ENCODE measurements around the gene MARCHF9.
"Not testable (repeated sequence)": the region's sequence is repeated elsewhere in the genome, so short reads cannot be mapped to it uniquely, and the experiment has no call there.

The MARCHF9 gene

GRCh38 chr12:57754411-57755193 lies at the start of gene MARCHF9:
Gene MARCHF9, plus strand, starts transcription at chr12:57755103. Its CDS starts 426 bp downstream, at chr12:57755529.
- DNase-seq (ENCODE audit: extremely low read depth in 1 of 2, low read depth in 1 of 2) = peak in 1 of 2 donors; percentile 87

GRCh38 chr12:57707250-57707649 lies 47.7 kb upstream of the MARCHF9 start:
- DNase-seq (ENCODE audit: extremely low read depth in 1 of 2, low read depth in 1 of 2) = no peak

DNA sequence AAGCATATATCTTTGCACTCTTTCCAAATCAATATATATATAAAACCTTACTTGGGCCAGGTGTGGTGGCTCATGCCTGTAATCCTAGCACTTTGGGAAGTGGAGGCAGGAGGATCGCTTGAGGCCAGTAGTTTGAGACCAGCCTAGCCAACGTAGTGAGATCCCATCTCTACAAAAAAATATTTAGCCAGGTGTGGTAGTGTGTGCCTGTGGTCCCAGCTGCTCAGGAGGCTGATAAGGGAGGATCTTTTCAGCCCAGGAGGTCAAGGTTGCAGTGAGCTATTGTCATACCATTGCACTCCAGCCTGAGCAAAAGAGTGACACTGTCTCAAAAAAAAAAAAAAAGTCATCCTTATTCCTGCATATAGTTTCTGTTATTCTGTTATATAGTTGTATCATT lies 46.6 kb upstream of the MARCHF9 start:
- no peak for DNase-seq (ENCODE audit: extremely low read depth in 1 of 2, low read depth in 1 of 2)

GRCh38 chr12:57712701-57713100 lies 42.2 kb upstream of the MARCHF9 start:
- DNase-seq (ENCODE audit: extremely low read depth in 1 of 2, low read depth in 1 of 2) = no peak

GRCh38 chr12:57713209-57713608 lies 41.7 kb upstream of the MARCHF9 start:
- DNase-seq (ENCODE audit: extremely low read depth in 1 of 2, low read depth in 1 of 2) = no peak

DNA sequence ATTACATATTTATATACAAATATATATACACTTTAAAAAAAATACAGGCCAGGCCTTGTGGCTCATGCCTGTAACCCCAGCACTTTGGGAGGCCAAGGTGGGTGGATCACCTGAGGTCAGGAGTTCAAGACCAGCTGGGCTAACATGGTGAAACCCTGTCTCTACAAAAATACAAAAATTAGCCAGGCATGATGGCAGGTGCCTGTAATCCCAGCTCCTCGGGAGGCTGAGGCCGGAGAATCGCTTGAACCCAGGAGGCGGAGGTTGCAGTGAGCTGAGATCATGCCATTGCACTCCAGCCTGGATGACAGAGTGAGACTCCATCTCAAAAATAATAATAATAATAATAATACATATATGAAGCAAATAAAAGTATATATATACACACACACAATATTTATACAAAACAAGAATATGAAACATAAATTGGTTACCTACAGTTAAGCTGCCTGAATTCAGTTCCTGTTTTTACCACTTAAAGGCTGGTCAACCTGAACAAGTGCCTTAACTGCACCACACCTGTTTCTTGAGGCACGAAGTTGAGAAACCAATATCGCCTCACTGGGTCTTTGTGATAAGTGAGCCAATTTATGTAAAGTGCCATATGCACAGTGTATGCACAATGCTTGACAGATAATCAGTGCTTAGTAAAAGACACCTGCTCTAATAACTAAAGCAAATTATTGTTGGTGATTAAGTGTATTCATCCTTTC lies 39.7 kb upstream of the MARCHF9 start:
- not testable (repeated sequence) for DNase-seq (ENCODE audit: extremely low read depth in 1 of 2, low read depth in 1 of 2)

DNA sequence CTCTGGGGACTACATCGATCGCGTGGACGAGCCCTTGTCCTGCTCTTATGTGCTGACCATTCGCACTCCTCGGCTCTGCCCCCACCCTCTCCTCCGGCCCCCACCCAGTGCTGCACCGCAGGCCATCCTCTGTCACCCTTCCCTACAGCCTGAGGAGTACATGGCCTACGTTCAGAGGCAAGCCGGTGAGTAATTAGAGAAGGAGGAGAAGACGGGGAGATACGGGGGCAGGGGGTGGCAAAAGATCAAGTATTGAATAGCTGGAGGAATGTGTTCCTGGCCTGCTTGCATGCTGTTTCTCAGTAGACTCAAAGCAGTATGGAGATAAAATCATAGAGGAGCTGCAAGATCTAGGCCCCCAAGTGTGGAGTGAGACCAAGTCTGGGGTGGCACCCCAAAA lies 39.1 kb upstream of the MARCHF9 start:
- DNase-seq (ENCODE audit: extremely low read depth in 1 of 2, low read depth in 1 of 2) = no peak

GRCh38 chr12:57716305-57716704 lies 38.6 kb upstream of the MARCHF9 start:
- DNase-seq (ENCODE audit: extremely low read depth in 1 of 2, low read depth in 1 of 2) = no peak

DNA sequence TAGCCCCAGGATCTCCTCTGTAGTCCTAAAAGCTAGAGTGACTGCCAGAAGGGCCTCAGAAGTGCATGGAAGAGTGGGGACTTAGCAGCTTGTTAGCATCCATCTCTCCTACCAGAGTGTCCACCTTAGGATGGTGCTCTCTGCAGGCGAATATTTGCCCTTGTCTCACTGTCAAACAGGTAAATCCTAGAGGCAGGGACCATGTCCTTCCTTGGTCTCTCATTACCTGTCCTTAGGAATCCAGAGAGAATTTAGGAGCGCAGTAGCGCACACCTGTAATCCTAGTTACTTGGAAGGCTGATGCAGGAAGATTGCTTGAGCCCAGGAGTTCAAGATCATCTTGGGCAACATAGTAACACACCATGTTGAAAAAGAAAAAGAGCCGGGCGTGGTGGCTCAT lies 37.8 kb upstream of the MARCHF9 start:
- no peak for DNase-seq (ENCODE audit: extremely low read depth in 1 of 2, low read depth in 1 of 2)

GRCh38 chr12:57717846-57718640 lies 36.9 kb upstream of the MARCHF9 start:
- DNase-seq (ENCODE audit: extremely low read depth in 1 of 2, low read depth in 1 of 2) = no peak

DNA sequence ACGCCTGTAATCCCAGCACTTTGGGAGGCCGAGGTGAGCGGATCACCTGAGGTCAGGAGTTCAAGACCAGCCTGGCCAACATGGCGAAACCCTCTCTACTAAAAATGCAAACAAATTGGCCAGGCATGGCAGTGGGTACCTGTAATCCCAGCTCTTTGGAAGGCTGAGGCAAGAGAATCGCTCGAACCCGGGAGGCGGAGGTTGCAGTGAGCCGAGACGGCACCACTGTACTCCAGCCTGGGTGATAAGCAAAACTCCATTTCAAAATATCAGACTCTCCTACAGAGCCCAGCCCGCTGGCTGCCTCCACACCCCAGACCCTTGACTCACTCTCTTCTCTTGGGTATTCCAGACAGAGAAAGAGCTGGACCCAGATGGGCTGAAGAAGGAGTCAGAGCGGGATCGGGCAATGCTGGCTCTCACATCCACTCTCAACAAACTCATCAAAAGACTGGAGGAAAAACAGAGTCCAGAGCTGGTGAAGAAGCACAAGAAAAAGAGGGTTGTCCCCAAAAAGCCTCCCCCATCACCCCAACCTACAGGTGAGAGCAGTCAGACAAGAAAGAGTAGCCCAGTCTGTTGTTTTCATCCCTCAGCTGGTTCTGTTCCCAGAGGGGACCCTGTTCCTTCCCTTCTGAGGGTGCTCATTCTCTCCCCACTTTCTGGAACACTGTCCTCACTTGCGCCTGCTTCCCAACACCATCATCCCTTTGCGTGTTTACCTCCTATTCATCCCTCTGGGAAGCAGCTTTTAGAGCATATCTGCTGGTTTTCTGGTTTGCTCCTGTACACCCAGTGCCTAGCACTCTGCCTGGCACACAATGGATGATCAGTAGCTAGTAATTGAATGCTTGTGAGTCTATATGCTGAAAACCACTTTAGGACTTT lies 36.0 kb upstream of the MARCHF9 start:
- no peak for DNase-seq (ENCODE audit: extremely low read depth in 1 of 2, low read depth in 1 of 2)

GRCh38 chr12:57719777-57720605 lies 34.9 kb upstream of the MARCHF9 start:
- no peak for DNase-seq (ENCODE audit: extremely low read depth in 1 of 2, low read depth in 1 of 2)

DNA sequence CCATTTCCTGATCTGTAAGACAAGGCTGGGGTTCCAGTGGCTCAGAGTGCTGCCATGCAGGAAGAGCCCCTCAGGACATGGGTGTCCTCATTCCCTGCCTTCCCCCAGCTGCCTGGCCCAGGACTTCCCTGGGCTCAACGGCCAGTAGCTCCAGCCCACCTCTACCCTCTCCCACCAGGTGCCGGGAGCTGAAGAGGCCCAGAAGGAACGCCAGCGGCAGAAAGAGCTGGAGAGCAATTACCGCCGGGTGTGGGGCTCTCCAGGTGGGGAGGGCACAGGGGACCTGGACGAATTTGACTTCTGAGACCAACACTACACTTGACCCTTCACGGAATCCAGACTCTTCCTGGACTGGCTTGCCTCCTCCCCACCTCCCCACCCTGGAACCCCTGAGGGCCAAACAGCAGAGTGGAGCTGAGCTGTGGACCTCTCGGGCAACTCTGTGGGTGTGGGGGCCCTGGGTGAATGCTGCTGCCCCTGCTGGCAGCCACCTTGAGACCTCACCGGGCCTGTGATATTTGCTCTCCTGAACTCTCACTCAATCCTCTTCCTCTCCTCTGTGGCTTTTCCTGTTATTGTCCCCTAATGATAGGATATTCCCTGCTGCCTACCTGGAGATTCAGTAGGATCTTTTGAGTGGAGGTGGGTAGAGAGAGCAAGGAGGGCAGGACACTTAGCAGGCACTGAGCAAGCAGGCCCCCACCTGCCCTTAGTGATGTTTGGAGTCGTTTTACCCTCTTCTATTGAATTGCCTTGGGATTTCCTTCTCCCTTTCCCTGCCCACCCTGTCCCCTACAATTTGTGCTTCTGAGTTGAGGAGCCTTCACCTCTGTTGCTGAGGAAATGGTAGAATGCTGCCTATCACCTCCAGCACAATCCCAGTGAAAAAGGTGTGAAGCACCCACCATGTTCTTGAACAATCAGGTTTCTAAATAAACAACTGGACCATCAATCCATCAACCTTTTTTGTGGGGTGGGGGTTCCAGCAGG lies 34.0 kb upstream of the MARCHF9 start:
- DNase-seq (ENCODE audit: extremely low read depth in 1 of 2, low read depth in 1 of 2) = no peak

DNA sequence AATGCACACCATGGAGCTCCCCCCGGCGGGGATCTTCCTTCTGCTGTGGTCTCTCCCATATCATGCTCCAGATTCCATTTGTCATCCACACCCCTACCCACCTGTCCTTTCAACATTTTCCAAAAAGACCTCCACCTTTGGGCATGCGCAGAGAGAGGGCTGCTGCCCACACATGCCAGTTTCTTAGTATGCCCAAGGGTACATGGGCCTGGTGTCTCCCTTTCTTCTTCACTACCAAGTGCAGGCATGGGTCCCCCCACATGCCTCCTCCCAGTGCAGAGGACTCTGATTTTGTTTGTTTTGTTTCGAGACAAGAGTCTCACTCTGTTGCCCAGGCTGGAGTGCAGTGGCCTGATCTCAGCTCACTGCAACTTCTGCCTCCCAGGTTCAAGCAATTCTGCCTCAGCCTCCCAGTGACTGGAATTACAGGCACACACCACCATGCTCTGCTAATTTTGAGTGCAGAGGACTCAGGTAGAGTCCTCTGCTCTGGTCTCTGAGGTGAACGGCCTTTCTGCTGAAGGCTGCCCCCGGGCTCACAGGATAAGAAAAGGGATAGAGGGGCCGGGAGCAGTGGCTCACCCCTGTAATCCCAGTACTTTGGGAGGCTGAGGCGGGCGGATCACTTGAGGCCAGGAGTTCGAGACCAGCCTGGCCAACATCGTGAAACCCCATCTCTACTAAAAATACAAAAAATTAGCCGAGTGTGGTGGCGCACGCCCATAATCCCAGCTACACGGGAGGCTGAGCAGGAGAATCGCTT lies 32.9 kb upstream of the MARCHF9 start:
- DNase-seq (ENCODE audit: extremely low read depth in 1 of 2, low read depth in 1 of 2) = not testable (repeated sequence)

- DNase-seq (ENCODE audit: extremely low read depth in 1 of 2, low read depth in 1 of 2) = no peak
Observed at GRCh38 chr12:57722716-57723629, 31.9 kb upstream of the MARCHF9 start.

GRCh38 chr12:57723630-57723962 lies 31.3 kb upstream of the MARCHF9 start:
- DNase-seq (ENCODE audit: extremely low read depth in 1 of 2, low read depth in 1 of 2) = no peak
